SK-N-SH (cell line): ENCODE results near the gene WDR88. TPM values are rescaled to one million over a fixed set of nuclear protein-coding genes. Genes with fewer than 3 reads are reported as not detected.

Experiments used
- CTCF ChIA-PET: fragments of 300-600, 350-600 bp; formaldehyde crosslinking; extraction: SDS; loops from one replicate; lab custom pipeline; 2021; lab: Yijun Ruan, JAX
- POLR2A ChIA-PET: fragments of 350-600 bp; sonication (Branson Sonifier 250); formaldehyde crosslinking; extraction: SDS; loops from one replicate; lab custom pipeline; 2020; ENCODE audit warnings: antibody characterized with exemption, inconsistent platforms; lab: Yijun Ruan, JAX
- DNase-seq: peaks from one replicate; pipeline ENCODE4 v3.0.0; 2012
- H2AFZ ChIP-seq: fragments of 200-600 bp; sonication (generic); 2 replicates; pipeline ENCODE4 v1.8.1; 2016; ENCODE audit warnings: antibody characterized with exemption, mild to moderate bottlenecking, low read depth
- H3F3A ChIP-seq: fragments of 200-600 bp; sonication (generic); replicated peaks from 2 replicates; pipeline ENCODE3; 2016; ENCODE audit warnings: antibody characterized with exemption, mild to moderate bottlenecking; ENCODE audit not compliant: insufficient read depth
- H3K27ac ChIP-seq, 2 experiments: fragments of 200-500 bp in 1 of 2; fragments of 200-600 bp in 1 of 2; sonication (Bioruptor generic) in 1 of 2; sonication (generic), shearing (Covaris generic) in 1 of 2; 2 replicates each; pipeline versions ENCODE4 v1.5.1 to v1.6.1; 2014 to 2016; ENCODE audit warnings: low read depth in 2 of 2, inconsistent platforms in 1 of 2, low read length in 1 of 2, mild to moderate bottlenecking in 1 of 2, mixed read lengths in 1 of 2
- H3K27me3 ChIP-seq: fragments of 200-600 bp; sonication (generic), shearing (Covaris generic); 2 replicates; pipeline ENCODE4 v1.6.1; 2016; ENCODE audit warnings: mixed run types; ENCODE audit not compliant: insufficient read depth
- H3K36me3 ChIP-seq, 2 experiments: fragments of 200-500 bp in 1 of 2; fragments of 200-600 bp in 1 of 2; sonication (Bioruptor generic) in 1 of 2; sonication (generic) in 1 of 2; replicated peaks in 1 of 2; 2 replicates each; pipeline versions ENCODE3 to v1.5.1; 2014 to 2016; ENCODE audit warnings: low read length in 1 of 2, mild to moderate bottlenecking in 1 of 2; ENCODE audit not compliant: insufficient read depth in 2 of 2, control insufficient read depth in 1 of 2
- H3K4me1 ChIP-seq, 2 experiments: fragments of 200-500 bp in 1 of 2; fragments of 200-600 bp in 1 of 2; sonication (Bioruptor generic) in 1 of 2; sonication (generic), shearing (Covaris generic) in 1 of 2; 2 replicates each; pipeline versions ENCODE4 v1.5.1 to v1.6.1; 2014 to 2016; ENCODE audit warnings: low read depth in 1 of 2, low read length in 1 of 2, mixed run types in 1 of 2; ENCODE audit not compliant: insufficient read depth in 2 of 2, control insufficient read depth in 1 of 2
- H3K4me2 ChIP-seq: fragments of 200-600 bp; sonication (generic), shearing (Covaris generic); 2 replicates; pipeline ENCODE4 v1.6.1; 2017; ENCODE audit warnings: mixed run types
- H3K4me3 ChIP-seq, 2 experiments: fragments of 200-500 bp in 1 of 2; fragments of 200-600 bp in 1 of 2; sonication (Bioruptor generic) in 1 of 2; sonication (generic), shearing (Covaris generic) in 1 of 2; 2 replicates each; pipeline versions ENCODE4 v1.5.1 to v1.8.1; 2014 to 2016; ENCODE audit warnings: low read depth in 2 of 2, inconsistent platforms in 1 of 2, low read length in 1 of 2, mild to moderate bottlenecking in 1 of 2, mixed read lengths in 1 of 2, moderate library complexity in 1 of 2
- H3K79me2 ChIP-seq: fragments of 200-600 bp; sonication (generic); 2 replicates; pipeline ENCODE4 v1.8.1; 2017; ENCODE audit warnings: mild to moderate bottlenecking; ENCODE audit not compliant: insufficient read depth
- H3K9ac ChIP-seq: fragments of 200-600 bp; sonication (generic); 2 replicates; pipeline ENCODE4 v1.6.1; 2017; ENCODE audit warnings: mixed run types
- H3K9me2 ChIP-seq: fragments of 200-600 bp; sonication (generic); 2 replicates; pipeline ENCODE4 v1.6.1; 2017; ENCODE audit warnings: mixed run types
- H3K9me3 ChIP-seq: fragments of 200-600 bp; sonication (generic); 2 replicates; pipeline ENCODE4 v1.6.1; 2017; ENCODE audit warnings: mixed run types, mild to moderate bottlenecking, moderate library complexity
- H4K20me1 ChIP-seq: fragments of 200-600 bp; sonication (generic); 2 replicates; pipeline ENCODE4 v1.6.1; 2017; ENCODE audit warnings: mild to moderate bottlenecking, mixed run types; ENCODE audit not compliant: insufficient read depth
- CHD2 ChIP-seq: fragments of 150-350 bp; IDR thresholded peaks from 2 replicates; pipeline ENCODE4 v1.6.1; 2018; ENCODE audit warnings: low read length; ENCODE audit not compliant: partially characterized antibody
- ELF1 ChIP-seq: IDR thresholded peaks from 2 replicates; pipeline ENCODE4 v1.4.0; 2012
- EP300 ChIP-seq, 2 experiments: IDR thresholded peaks; 2 replicates each; pipeline versions ENCODE4 v1.4.0 to v1.6.1; 2012; ENCODE audit warnings: borderline replicate concordance in 1 of 2, low read depth in 1 of 2, low read length in 1 of 2
- FOSL2 ChIP-seq: IDR thresholded peaks from 2 replicates; pipeline ENCODE4 v1.4.0; 2012; ENCODE audit warnings: low read depth, mild to moderate bottlenecking, moderate library complexity, borderline replicate concordance
- GABPA ChIP-seq: IDR thresholded peaks from 2 replicates; pipeline ENCODE4 v1.4.0; 2012; ENCODE audit warnings: low read depth, mild to moderate bottlenecking
- GATA2 ChIP-seq: sonication (generic); formaldehyde crosslinking; IDR thresholded peaks from 2 replicates; pipeline ENCODE4 v1.5.0; 2020; ENCODE audit warnings: mild to moderate bottlenecking, missing genetic modification reagents
- IRF3 ChIP-seq: fragments of 150-350 bp; IDR thresholded peaks from 2 replicates; pipeline ENCODE4 v1.6.1; 2016; ENCODE audit warnings: mild to moderate bottlenecking, low read depth, low read length
- MAX ChIP-seq: IDR thresholded peaks from 2 replicates; pipeline ENCODE4 v1.4.0; 2012; ENCODE audit warnings: low read depth
- MEF2A ChIP-seq: IDR thresholded peaks from 2 replicates; pipeline ENCODE4 v1.4.0; 2012; ENCODE audit warnings: low read depth, borderline replicate concordance
- NRF1 ChIP-seq: IDR thresholded peaks from 2 replicates; pipeline ENCODE4 v1.6.1; 2012; ENCODE audit warnings: low read depth, mild to moderate bottlenecking, low read length
- RAD21 ChIP-seq: IDR thresholded peaks from 2 replicates; pipeline ENCODE4 v1.6.1; 2012; ENCODE audit warnings: mild to moderate bottlenecking, low read length
- RCOR1 ChIP-seq: fragments of 150-350 bp; IDR thresholded peaks from 2 replicates; pipeline ENCODE4 v1.6.1; 2017; ENCODE audit warnings: antibody characterized with exemption, low read length
- REST ChIP-seq: IDR thresholded peaks from 2 replicates; pipeline ENCODE4 v1.6.1; 2012; ENCODE audit warnings: mild to moderate bottlenecking, low read depth, low read length, moderate library complexity
- RFX5 ChIP-seq: IDR thresholded peaks from 2 replicates; pipeline ENCODE4 v1.6.1; 2012; ENCODE audit warnings: mild to moderate bottlenecking, improper control_type of control experiment, low read length
- RXRA ChIP-seq: IDR thresholded peaks from 2 replicates; pipeline ENCODE4 v1.4.0; 2012; ENCODE audit warnings: low read depth, mild to moderate bottlenecking, borderline replicate concordance
- TCF12 ChIP-seq: IDR thresholded peaks from 2 replicates; pipeline ENCODE4 v1.4.0; 2012
- USF2 ChIP-seq: fragments of 150-350 bp; IDR thresholded peaks from 2 replicates; pipeline ENCODE4 v1.6.1; 2017; ENCODE audit warnings: antibody characterized with exemption, low read length, low read depth, borderline replicate concordance
- YY1 ChIP-seq: IDR thresholded peaks from 2 replicates; pipeline ENCODE4 v1.4.0; 2012; ENCODE audit warnings: low read depth, mild to moderate bottlenecking
- ZBTB33 ChIP-seq: IDR thresholded peaks from 2 replicates; pipeline ENCODE4 v1.4.0; 2012; ENCODE audit warnings: low read depth, borderline replicate concordance
- WGBS: methylation state at CpG from one replicate; pipeline ENCODE4 v1.1.6; 2017; ENCODE audit warnings: low lambda C conversion rate; 5-methylcytosine and 5-hydroxymethylcytosine counted together
- polyA plus RNA-seq, 3 experiments: library from polyadenylated mRNA; depleted of rRNA; stranded (reverse); fragments of >200 nt; gene quantifications; 2 replicates each; pipeline ENCODE4 v1.2.3, GENCODE V29; 2012

WDR88 gene
- polyA plus RNA-seq, 1 of the 3 experiments (the other 2 are of a cell fraction): not detected

- no peaks in the 10 kb centered on the region for H3F3A ChIP-seq
- POLR2A ChIA-PET: no interaction called here
- WGBS: 86% methylated on average over 11 of the region's 11 CpGs
- H3K9me3 ChIP-seq: no peaks in the 10 kb centered on the region
- DNase-seq: no peak
- TF ChIP-seq GABPA (no peak), MAX (no peak), ZBTB33 (no peak), YY1 (no peak), TCF12 (no peak), CHD2 (no peak), NRF1 (no peak), ELF1 (no peak), IRF3 (no peak), RFX5 (no peak), RXRA (no peak), RCOR1 (no peak), USF2 (no peak), RAD21 (no peak), REST (no peak), MEF2A (no peak), FOSL2 (no peak), EP300 (IDR thresholded peaks at IDR 0.05; ENCODE audit: borderline replicate concordance in 1 of 2, low read depth in 1 of 2, low read length in 1 of 2) (no peak), GATA2 (CRISPR knock-in tag) (no peak)
- TF ChIP-seq, all 33 proteins: peak for 0
- Histone ChIP-seq H3K4me2 (no peak overlapping the region), H4K20me1 (no peaks in the 10 kb centered on the region), H3K79me2 (no peaks in the 10 kb centered on the region), H3K27me3 (no peaks in the 10 kb centered on the region), H3K4me3 (no peak overlapping the region), H3K4me1 (peaks cover 0 to 4% of the 10 kb centered on the region in 2 experiments; a peak in 1 of 4 replicates), H3K27ac (no peak overlapping the region), H3K9me2 (no peaks in the 10 kb centered on the region), H2AFZ (no peak overlapping the region), H3K9ac (no peak overlapping the region), H3K36me3 (peaks cover 16 to 45% of the 10 kb centered on the region in 2 experiments)
- CTCF ChIA-PET: no interaction called here
These were observed 38.3 kb upstream of the WDR88 start for GRCh38 chr19:33093420-33094210.
